Retina (tissue), 1 donor: ENCODE results near the gene NINJ2.
A peak's percentile ranks its signal among the peaks of the same experiment; 100 is the strongest.

Experiments used
- DNase-seq: peaks from one replicate; pipeline ENCODE4 v3.0.0-alpha.2; 2016

Gene NINJ2

DNA sequence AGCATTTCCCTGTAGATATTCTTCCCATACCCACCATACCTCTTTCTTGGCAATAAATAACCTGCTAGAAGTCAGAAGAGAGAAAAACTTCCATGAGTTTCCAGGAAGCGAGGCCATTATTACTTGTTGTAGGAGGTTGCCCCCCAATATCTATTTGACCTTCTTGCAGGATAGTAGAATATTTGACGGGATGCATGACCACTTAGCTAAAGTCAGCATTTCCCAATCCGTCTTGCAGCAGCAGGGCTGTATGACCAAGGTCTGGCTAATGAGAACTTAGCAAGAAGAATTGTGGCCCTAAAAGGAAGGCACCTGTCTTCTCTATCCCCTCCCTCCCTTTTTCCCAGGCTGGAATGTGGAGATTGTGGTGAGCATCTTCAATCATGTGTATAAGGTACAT, 51.5 kb downstream of the NINJ2 start:
- DNase-seq = no peak

DNA sequence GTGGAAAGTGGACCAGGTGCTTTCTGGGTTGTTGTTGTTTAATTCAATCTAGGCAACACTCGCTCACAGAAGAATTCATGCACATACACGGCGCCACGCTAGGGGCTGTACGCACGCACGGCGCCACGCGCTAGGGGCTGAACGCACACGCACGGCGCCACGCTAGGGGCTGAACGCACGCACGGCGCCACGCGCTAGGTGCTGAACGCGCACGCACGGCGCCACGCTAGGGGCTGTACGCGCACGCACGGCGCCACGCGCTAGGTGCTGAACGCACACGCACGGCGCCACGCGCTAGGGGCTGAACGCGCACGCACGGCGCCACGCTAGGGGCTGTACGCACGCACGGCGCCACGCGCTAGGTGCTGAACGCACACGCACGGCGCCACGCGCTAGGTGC, 54.3 kb downstream of the NINJ2 start:
- no peak for DNase-seq

DNA sequence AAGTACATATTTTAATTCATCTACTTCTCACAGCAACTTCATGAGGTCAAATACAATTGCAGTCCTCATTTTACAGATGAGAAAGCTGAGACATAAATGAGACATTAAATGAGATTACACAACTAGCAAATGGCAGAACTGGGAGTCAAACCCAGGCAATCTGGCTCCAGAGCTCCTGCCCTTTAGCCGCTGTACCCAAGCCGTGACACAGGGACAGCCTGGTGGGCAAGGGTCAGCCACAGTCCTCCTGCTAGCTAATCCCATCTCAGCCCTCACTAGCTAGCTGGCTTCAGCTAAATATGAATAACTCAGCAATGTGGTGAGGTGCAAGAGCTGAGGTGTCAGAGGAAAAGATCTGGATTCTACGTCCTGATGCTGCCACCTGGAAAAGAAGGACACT, 54.8 kb downstream of the NINJ2 start:
- DNase-seq = no peak

DNA sequence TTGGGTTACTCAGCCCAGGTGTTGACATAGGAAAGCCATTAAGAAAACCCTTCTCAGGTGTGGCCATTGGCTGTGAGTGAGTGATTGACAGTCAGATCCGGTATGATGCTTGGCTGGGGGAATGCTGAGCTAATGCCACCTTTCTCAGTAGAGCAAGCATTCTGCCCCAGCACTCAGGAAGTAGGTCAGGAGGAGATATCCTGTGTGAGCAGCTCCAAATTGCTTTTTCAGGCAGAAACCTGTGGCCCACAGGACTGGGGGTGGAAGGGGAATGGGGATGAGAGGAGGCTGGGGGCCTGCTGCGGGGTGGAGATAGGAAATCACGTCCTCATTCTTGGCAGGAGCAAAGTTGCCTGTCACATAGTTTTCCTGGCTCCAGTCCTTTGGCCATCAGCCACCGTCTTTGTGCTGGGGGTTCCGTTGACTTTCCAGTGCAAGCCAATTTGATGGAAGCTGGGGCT, 55.7 kb downstream of the NINJ2 start:
- DNase-seq = no peak

DNA sequence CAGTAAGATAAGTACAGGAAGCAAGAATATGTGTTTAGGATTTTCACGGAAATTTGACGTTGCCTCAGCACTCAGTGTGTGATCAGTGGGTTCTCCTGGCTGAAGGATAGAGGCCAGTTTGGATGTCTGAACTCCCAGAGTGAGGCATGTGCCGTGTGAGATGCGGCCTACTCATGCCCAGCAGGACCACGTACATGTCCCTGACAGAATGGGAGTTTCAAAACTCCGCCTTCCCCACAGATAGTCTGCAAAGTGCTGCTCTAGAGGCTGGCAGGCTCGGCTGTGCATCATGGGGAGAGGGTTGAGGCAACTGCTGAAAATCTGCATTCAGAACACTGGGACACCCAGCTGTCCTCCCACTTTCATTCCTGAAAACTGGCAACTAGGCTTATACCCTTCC, 58.3 kb downstream of the NINJ2 start:
- no peak for DNase-seq

DNA sequence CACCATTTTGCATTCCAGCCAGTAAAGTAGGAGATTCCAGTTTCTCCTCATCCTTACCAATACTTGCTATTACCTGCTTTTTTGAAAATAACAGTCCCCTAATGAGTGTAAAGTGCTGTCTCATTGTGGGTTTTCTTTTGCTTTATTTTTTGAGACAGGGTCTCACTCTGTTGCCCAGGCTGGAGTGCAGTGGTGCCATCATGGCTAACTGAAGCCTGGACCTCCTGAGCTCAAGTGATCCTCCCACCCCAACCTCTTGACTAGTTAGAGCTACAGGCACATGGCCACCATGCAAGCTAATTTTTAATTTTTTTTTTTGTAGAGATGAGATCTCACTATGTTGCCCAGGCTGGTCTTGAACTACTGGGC, 60.6 kb downstream of the NINJ2 start:
- DNase-seq = no peak

DNA sequence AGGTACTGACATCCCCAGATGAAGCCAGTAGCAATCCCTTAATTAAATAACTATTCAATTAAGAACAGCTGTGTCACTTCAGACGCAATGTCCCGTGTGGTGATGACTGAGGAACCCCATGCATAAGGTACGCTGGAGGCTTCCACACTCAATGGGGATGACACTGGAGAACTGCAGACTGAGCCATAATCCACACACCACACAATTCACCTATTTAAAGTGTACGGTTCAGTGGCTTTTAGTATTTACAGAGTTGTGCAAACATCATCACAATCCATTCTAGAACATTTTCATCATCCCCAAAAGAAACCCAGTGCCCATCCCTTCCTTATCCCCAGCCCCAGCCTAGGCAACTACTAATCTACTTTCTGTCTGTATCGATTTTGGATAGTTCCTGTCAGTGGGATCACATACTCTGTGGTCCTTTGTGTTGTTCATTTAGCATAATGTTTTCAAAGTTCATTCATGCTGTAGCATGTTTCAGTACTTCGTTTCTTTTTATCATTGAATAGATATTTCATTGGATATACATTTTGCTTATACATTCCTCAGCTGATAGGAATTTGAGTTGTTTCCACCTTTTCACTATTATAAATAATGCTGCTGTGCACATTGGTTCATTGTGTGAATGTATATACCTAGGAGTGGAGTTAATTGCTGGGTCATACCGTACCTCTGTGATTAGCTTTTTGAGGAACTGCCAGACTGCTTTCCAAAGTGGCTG, 61.1 kb downstream of the NINJ2 start:
- DNase-seq = no peak

DNA sequence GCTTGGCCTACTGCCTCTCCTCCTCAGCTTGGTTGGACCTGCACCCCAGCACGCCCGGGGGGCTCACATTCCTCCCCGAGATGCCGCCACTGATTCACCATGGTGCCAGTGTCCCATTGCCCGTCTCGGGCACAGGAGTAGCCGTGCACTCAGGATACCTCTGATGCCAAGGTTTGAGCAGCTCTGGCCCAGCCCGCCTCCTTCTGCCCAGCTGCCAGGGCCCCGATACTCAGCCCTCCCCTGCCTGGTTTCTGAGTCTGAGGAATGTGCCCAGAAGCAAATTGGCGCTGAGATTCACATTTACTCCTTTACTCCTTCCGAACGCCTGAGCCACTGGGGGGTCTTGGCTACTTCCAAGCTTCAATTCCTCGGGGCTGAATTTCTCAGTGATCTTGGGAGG, 63.5 kb downstream of the NINJ2 start:
- DNase-seq = no peak

DNA sequence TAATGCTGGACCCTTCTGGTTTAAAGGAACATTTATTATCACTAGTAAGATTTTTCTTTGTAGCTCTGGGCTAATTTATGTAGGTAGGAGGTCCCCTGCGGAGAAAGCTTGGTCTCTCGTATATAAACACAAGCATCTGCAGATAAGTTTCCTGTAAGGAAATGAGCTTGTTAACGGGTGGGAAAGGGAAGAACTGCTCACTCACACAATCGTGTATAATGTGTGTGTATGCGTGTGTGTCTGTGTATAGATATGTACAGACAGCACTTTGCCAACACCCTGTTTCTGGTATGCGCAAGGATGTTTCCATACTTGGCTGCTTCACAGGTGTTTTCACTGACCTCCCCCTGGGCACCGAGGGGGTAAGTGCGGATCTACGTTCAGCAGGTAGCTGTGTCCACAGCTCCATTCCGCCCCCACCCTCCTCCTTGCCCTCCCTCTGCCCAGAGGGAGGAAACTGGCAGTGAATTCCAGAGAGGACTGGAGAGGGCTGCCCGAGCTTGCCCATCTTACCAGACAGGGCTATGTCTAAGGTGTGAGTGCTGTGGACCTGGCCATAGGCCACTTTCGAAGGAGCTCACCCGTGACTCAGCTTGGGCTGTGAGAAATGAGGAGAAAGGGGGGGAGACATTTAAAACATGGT, 65.2 kb downstream of the NINJ2 start:
- DNase-seq = no peak

DNA sequence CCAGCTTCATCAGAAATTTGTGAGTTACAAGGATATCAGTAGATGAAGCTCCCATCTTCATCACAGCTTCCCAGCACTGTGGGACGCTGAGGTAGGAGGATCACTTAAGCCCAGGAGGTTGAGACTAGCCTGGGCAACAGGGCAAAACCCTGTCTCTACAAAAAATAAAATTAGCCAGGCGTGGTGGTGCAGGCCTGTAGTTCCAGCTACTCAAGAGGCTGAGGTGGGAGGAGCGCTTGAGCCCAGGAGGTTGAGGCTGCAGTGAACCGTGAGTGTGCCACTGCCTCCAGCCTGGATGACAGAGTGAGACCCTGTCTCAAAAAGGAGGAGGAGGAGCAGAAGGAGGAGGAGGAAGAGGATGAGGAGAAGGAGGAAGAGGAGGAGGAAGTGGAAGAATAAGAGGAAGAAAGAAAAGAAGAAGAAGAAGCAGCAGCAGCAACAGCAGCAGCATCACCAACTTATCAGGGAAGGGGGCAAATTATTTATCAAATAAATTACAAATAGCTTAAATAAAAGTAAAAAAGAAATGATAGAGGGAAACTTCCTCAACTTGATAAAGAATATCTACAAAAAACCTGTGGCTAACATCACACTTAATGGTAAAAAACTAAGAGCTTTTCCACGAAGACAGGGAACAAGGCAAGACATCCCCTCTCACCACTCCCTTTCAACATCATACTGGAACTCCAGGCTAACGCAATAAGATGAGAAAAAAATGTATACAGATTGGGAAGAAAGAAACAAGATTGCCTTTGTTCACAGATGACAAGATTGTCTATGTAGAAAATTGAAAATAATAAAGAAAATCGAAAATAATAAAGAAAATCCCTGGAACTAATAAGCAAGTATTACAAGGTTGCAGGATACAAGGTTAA, 69.6 kb downstream of the NINJ2 start:
- DNase-seq = no peak

DNA sequence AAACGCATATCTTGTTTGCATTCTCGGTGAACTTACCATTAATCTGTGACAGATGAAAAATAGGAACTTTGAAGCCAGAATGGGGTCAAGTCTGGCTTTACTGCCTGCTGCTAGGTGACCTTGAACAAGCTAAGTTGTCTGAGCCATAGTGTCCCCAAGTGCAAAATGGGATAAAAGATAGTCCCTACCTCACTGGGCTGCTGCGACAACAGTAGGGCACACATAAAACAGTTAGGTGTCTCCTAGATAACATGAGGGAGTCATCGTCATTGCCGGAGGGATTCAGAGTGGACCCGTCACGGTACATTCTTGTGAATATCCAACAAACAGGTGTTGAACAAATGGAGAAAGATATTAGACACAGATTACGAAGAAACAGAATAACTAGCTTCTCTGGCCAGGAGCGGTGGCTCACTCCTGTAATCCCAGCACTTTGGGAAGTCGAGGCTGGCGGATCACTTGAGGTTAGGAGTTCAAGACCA, 71.2 kb downstream of the NINJ2 start:
- DNase-seq = no peak

DNA sequence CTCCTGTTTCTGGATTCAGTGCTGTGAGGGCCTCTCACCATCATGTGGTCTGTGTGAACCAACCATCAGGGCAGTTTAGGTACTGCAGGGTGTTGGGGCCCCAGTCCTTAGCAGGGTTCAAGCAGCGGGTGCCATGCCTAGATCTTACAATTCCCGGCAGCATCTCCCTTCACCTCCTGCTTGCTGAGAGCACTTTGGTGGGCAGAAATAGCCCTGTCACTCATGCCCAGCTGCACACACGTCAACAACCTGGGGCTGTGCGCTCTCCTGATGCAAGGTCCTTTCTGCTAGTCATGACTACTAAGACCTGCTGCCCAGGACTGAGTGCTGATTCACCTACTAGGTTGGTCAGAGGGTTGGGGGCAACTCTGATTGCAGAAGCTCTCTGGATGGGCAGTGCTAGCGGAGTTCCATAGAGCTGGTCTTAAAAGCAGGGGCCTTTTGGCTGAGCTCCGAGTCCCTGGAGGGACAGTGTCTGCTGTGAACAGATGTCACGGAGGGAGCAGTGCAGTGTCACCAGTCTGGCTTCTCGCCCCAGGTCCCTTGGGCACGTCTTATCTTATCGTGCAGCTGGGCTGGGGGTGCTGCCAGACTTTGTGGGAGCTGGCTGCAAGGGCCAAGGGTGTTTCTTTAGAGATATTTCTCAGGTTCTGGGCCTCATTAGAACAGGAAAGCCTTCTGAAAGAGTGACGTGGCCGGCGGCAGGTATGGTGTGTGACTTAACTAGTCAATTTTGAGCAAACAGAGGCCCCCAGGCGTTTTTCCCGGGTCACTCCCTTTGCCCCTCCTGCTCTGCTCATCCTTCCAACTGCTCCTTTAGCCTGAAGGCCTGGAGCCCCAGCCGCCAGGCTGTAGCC, 71.8 kb downstream of the NINJ2 start:
- DNase-seq = peak; percentile 64

DNA sequence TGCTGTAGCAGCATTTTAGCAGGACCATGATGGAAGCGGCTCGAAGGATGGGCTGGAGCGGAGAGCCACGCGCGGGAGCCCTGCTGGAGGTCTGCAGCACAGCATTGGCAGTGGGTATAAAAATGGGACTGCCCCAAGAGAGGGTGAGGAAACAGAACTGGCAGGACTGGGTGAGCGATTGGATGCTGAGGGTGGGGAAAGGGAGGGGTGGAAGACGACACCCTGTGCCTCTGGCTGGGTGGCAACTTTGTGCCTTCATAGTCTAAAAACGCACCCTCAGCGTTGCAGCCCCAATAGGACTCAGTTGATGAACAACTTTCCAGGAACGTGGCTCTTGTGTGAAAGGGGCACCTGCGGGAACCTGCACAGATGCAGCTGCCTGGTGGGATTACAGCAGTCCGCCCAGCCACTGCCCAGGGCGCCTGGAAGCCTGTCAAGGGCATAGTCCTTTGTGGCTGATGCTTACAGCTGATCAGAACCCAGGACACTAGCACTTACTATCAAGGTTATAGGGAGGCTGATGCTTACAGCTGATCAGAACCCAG, 73.0 kb downstream of the NINJ2 start:
- DNase-seq = no peak

DNA sequence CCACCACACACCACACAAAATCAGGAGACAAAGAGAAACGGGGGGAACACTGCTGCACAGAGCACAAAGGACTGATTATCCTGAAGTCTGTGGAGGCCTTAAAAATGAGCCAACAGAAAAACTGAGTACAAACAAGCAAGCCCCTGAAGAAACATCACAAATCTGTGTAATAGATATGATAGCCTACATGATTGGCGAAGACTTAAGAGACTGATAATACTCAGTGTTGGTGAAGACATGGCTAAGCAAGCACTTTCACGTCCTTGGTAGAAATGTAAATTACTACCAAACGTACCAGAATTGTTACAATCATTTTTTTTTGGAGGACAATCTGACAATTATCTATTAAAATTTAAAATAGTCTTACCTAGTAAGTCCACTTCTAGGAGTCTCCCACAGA, 74.6 kb downstream of the NINJ2 start:
- no peak for DNase-seq

DNA sequence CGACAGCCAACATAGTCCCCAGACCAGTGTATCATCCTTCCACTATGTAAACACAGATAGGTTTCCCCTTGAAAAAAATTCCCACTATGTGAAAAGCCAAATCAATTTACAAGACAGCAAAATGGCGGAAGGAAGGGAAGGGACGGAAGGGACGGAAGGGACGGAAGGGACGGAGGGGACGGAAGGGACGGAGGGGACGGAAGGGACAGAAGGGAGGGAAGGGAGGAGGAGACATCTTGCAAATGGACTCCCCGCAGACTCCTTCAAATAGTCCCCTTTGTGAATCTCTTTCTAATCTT, 75.3 kb downstream of the NINJ2 start:
- no peak for DNase-seq

DNA sequence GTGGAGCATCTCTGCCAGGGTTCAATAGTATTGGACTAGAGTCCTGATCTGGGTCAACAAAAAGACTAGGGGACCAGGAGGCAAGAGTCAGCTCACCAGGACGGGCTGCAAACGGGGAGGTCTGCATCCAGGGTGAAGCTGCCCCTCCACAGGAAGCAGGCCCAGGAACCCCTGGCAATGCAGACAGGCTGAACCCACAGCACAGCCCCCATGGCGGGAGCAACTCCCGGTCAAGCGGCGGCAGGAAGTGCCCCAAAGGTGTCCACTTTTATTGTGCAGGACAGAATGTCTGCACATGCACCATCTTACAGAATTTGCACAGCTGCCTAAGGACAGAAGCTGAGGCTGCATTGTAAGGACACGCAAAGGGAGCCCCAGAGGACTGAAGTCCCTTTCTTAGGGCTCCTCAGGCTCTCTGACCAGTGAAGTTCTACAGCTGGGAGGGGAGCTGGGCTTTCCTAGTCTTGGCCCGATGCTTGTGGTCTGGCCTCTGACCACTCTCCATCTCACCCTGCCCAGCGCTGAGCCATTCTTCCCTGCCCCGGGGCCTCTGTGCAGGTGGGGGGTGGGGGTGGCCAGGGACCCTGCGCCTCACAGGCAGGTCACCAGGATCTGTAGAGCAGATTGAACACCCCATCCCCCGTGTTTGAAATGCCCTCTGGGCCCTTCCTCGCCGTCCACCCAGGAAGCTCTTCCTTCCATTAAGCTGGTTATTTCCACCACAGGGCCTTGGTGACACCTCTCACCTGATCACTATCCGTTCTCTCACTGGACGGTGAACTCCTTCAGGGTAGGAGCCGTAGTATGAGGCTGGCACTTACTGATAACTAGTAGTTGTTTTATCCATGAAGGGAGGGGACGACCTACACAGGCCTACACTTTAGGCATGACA, 75.9 kb downstream of the NINJ2 start:
- DNase-seq = no peak

DNA sequence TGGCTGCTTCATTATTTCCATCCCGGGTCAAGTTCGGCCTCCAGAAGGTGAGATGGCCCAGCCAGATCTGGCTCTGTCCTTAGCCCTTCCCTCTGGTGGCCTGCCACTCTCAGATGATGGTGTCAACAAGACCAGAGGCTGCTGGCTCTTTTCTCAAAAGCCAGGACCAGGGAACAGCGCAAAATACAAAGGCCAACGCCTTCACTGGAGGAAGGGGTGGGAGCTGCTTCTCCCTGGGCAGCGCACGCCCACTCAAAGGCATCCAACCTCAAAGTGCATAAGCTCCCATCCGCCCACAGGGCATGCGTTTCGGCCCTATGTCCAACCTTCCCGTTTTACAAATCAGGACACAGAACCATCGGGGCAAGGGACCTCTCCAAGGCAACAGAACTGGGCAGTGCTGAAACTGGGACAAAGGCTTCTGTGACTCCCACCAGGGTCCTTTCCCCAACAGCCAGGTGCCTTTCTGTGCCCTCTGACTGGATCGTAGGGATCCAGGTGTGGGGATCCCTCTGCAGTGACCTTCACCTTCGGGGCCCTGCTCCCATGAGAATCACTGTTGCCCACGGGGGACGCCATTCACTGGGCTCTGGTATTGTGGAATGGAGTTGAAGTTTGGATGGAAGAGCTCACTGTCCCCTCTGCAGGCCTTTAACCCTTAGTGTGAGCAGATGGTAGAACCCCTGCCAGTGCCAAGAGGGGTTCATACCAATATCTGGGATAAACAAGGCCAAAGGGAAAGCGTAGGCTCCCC, 76.8 kb downstream of the NINJ2 start:
- DNase-seq = no peak

DNA sequence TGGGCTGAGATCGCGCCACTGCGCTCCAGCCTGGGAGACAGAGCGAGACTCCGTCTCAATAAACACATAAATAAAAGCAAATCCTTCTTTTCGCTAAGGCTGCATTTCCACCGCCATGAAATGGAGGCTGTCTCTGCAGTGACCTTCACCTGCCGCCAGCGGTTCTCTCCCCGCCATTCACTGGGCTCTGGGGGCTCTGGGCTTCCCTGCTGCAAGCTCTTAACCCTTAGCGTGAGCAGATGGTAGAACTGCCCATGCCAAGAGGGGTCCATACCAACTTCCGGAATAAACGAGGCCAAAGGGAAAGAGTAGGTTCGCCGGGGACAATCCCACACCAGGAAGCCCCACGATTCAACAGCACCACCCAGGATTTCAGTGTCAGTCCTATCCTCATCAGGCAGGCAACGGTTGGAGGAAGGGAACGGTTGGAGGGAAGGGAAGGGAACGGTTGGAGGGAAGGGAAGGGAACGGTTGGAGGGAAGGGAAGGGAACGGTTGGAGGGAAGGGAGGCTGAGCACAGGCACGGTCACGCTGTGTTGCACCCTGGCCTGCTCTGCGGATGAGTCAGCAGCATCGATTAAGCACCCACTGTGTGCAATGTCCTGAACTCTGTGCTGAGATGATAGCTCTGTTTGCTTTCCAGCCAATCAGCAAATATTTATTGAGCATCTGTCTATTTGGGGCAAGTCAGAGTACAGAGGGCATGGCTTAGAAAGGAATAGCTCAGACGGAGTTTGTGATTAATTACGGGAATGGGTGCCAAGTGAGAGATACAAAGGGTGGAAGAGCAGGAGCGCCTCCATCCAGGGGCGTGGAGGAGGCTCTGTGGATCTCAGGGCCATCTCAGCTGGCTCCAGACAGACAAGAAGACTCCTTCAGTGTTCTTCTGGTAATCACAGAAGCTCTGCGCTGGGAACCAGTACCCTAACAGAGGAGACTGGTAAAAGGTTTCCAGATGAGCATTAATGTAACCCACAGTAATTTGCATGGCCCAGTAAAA, 77.9 kb downstream of the NINJ2 start:
- DNase-seq = no peak

DNA sequence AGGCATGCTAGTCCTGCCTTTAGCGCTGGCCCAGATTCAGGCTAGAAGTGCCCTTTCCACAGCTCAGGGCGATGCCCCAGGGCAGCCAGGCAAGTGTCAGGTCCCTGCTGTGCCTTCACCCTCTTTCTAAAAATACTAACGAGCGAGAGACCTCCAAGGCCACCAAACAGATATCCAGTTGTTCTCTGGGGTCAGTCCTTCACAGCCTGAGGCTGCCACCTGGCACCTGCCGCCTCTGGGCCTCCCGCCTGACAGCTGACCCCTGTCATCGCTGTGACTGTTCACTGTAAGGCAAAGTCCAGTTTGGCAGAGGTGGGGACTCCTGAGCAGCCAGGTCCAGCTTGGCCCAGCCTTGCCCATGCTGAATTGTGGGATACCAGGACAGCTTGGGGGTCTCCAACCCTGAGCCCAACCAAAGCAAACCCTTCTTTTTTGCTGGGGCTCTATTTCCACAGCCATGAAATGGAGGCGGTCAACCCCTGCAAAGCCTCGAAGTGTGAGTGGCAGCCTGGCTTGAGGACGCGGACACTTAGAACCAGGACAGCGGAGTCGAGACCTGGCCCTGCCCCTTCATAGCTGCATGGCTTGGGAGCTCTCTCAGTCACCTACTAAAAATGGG, 79.9 kb downstream of the NINJ2 start:
- no peak for DNase-seq
